Measurements from ENCODE around the gene R3HDM2.
"Not testable (repeated sequence)": the region's sequence is repeated elsewhere in the genome, so short reads cannot be mapped to it uniquely, and the experiment has no call there.

R3HDM2 gene

GRCh38 chr12:57426948-57427347 lies 3.9 kb downstream of the R3HDM2 start:
- not testable (repeated sequence) for DNase-seq (ENCODE audit: low read depth in 3 of 3)

- DNase-seq (ENCODE audit: low read depth in 3 of 3): no peak
These were observed 10.4 kb downstream of the R3HDM2 start for GRCh38 chr12:57420482-57420881.

GRCh38 chr12:57419495-57419894 lies 11.3 kb downstream of the R3HDM2 start:
- no peak for DNase-seq (ENCODE audit: low read depth in 3 of 3)

DNA sequence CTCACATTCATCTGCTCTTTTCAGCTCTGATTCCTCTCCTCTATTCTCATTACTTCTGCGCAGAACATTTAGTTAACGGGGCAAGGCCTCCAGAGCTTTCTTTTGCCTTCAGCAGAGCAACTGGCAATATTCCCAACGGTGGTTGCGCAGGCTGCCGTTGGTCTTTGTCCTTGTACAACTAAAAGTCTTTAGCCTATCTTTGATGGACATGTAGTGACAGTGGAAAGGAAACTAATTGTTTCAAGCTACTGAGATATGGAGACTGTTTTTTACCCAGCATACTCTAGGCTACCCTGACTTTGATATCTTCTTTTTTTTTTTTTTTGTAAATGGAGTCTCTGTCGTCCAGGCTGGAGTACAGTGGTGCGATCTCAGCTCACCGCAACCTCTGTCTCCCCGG lies 12.6 kb downstream of the R3HDM2 start:
- DNase-seq (ENCODE audit: low read depth in 3 of 3): no peak

GRCh38 chr12:57416039-57416996 lies 14.5 kb downstream of the R3HDM2 start:
- DNase-seq (ENCODE audit: low read depth in 3 of 3): no peak

DNA sequence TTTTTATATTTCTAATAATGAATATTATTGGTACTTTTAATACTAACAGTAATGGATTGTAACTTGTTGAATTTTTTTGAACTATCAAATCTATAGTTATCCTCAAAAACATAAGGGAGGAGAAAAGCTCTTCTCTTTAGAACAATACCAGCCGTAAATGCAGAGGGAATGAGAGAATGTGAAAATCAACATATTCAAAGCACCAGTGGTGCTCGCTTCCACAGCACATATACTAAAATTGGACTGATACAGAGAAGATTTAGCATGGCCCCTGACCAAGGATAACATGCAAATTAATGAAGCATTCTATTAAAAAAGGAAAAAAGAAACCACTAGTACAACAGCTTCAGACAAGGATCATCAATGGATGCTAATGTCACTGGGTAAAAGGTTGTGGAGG lies 15.8 kb downstream of the R3HDM2 start:
- DNase-seq (ENCODE audit: low read depth in 3 of 3): no peak

DNA sequence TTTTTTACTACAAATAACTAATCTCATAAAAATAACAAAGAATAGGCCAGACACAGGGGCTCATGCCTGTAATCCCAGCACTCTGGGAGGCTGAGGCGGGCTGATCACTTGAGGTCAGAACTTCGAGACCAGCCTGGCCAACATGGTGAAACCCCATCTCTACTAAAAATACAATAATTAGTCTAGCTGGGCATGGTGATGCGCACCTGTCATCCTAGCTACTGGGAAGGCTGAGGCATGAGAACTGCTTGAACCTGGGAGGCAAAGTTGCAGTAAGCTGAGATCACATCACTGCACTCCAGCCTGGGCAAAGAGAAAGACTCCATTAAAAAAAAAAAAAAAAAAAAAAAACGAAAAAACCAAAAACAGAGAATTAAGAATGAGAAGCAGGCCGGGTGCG lies 16.7 kb downstream of the R3HDM2 start:
- not testable (repeated sequence) for DNase-seq (ENCODE audit: low read depth in 3 of 3)

GRCh38 chr12:57410534-57410933 lies 20.3 kb downstream of the R3HDM2 start:
- DNase-seq (ENCODE audit: low read depth in 3 of 3): no peak

GRCh38 chr12:57404966-57405640 lies 25.7 kb downstream of the R3HDM2 start:
- no peak for DNase-seq (ENCODE audit: low read depth in 3 of 3)

DNA sequence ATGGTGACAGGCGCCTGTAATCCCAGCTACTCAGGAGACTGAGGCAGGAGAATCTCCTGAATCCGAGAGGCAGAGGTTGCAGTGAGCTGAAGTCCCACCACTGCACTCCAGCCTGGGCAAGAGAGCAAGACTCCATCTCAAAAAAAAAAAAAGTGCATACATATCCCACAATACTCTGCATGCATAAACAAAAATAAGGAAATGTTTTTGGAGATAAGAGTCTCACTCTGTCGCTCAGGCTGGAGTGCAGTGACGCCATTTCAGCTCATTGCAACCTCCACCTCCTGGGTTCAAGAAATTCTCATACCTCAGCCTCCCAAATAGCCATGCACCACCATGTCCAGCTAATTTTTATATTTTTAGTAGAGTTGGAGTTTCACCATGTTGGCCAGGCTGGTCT lies 28.7 kb downstream of the R3HDM2 start:
- DNase-seq (ENCODE audit: low read depth in 3 of 3): not testable (repeated sequence)

DNA sequence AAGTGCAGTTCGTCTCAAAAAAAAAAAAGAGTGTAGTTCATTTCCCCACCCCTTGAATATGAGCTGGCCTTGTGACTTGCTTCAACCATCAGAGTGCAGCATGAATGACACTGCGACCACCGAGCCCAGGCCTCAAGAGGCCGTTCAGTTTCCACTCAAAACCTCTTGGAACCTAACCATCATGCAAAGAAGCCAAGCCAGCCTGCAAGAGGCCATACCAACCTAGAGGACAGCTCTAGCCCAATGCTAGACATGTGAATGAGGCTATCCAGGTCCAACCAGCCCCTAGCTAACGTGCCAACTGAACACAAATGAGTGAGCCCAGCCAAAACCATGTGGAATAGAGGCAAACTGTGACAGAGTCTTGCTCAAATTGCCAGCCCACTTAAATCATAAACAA lies 29.7 kb downstream of the R3HDM2 start:
- no peak for DNase-seq (ENCODE audit: low read depth in 3 of 3)

- not testable (repeated sequence) for DNase-seq (ENCODE audit: low read depth in 3 of 3)
These were observed 31.0 kb downstream of the R3HDM2 start for GRCh38 chr12:57399718-57400463.

DNA sequence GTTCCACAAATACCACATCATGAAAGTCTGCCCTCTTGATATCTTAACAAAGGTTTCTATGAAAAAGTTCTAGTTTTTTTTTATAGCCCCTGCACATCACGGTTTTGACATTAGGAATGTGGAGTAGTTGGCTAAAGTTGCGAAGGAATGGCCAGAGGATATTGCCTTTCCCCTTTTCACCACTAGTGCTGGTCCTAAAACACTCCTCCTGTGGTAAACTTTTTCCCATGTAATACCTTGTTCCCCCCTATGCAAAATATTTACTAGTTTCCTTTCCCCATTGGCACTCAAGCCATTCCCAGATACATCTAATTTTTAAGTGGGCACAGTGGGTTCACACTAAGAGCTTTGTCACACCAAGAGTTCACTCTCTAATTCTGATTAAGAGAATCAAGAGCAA lies 33.4 kb downstream of the R3HDM2 start:
- DNase-seq (ENCODE audit: low read depth in 3 of 3): no peak

DNA sequence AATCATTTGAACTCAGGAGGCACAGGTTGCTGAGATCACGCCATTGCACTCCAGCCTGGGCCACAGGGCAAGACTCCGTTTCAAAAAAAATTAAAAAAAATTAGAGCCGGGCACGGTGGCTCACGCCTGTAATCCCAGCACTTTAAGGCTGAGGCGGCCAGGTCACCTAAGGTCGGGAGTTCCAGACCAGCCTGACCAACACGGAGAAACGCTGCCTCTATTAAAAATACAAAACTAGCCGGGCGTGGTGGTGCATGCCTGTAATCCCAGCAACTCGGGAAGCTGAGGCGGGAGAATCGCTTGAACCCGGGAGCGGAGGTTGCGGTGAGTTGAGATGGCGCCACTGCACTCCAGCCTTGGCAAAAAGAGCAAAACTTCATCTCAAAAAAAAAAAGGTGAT lies 35.7 kb downstream of the R3HDM2 start:
- no peak for DNase-seq (ENCODE audit: low read depth in 3 of 3)

GRCh38 chr12:57390174-57390573 lies 40.7 kb downstream of the R3HDM2 start:
- no peak for DNase-seq (ENCODE audit: low read depth in 3 of 3)

GRCh38 chr12:57389033-57389432 lies 41.8 kb downstream of the R3HDM2 start:
- DNase-seq (ENCODE audit: low read depth in 3 of 3): no peak

DNA sequence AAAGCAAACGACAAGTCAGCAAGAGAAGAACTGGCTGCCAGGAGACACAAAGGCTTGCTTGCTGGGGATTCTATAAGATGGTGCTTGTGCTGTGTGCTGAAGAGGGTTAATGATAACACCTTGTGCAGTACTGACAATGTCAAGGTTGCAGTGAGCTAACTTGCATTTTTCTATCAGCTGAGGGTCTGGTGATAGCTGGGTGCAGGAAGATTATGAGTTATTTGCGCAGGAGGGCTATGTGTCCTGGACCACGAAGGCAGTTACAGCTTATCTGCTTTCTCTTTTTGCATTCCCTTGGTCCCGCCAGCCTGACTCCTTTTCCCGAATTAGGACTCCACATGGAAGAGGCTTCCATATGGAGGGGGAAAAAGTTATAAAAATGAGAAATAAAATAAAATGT lies 42.4 kb downstream of the R3HDM2 start:
- no peak for DNase-seq (ENCODE audit: low read depth in 3 of 3)

DNA sequence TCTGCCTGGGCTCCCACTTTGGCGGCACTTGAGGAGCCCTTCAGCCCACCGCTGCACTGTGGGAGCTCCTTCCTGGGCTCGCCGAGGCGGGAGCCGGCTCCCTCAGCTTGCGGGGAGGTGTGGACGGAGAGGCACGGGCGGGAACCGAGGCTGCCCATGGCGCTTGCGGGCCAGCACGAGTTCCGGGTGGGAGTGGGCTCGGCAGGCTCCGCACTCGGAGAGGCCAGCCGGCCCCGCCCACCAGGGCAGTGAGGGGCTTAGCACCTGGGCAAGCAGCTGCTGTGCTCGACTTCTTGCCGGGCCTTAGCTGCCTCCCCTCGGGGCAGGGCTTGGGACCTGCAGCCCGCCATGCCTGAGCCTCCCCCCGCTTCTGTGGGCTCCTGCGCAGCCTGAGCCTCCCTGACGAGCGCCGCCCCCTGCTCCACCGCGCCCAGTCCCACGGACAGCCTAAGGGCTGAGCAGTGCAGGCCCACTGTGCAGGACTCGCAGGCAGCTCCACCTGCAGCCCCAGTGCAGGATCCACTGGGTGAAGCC lies 44.6 kb downstream of the R3HDM2 start:
- no peak for DNase-seq (ENCODE audit: low read depth in 3 of 3)

DNA sequence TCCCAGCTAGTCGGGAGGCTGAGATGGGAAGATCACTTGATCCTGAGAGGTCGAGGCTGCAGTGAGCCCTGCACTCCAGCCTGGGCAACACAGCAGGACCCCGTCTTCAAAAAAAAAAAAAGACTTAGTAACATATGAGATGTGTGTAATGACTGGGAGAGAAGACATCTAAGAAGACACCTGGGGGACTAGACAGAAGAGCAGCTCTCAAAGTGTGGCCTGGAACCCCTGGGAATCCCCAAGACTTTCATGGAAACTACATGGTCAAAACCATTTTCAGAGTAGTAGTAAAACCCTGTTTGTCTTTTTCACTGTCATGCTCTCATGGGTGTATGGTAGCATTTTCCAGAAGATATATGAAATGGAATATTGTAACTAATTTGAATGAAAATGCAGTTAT lies 45.3 kb downstream of the R3HDM2 start:
- DNase-seq (ENCODE audit: low read depth in 3 of 3): no peak

DNA sequence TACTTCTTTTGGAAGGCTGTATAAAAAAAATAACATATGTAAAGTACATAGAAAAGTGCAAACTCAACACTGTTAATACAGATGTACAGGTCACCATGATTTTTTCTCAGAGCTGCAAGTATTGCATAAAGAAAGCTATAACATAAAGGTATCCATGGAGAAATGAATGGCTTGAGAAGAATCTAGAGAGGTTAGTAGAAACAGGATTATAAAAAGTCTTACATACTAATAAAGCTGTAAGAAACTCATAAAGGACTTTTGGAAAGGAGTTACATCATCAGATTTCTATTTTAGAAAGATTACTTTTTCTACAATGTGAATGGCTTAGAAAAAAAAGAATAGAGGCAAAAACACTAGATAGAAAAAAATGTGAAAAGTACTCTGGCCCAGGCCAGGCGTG lies 46.4 kb downstream of the R3HDM2 start:
- DNase-seq (ENCODE audit: low read depth in 3 of 3): no peak

DNA sequence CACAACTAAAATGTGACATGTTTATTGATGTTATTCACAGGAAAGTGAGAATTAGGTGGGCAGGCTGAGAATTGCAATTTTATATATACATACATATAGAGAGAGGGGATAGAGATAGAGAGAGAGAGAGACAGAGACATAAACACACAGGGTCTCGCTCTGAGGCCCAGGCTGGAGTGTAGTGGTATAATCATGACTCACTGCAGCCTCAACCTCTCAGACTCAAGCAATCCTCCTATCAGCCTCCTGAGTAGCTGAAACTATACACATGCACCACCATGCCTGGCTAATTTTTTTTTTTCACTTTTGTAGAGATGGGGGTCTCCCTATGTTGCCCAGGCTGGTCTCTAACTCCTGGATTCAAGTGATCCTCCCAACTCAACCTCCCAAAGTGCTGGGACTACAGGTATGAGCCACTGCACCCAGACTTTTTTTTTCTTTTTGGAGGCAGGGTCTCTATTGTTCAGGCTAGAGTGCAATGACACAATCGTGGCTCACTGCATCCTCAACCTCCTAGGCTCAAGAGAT lies 49.1 kb downstream of the R3HDM2 start:
- no peak for DNase-seq (ENCODE audit: low read depth in 3 of 3)

GRCh38 chr12:57380300-57380699 lies 50.5 kb downstream of the R3HDM2 start:
- DNase-seq (ENCODE audit: low read depth in 3 of 3): no peak

All from stimulated activated CD4-positive, alpha-beta T cell treated with anti-CD3 and anti-CD28 coated beads, TNF-alpha, amount 100 ng/mL, for 4 hours (primary cell).